HCT116 (cell line): ENCODE measurements around the gene OR4D1. TPM values are rescaled to one million over a fixed set of nuclear protein-coding genes. Genes with fewer than 3 reads are reported as not detected.

Source experiments
- ATAC-seq: fragments of 200-7000 bp; cut with Tn5 transposase; 2 replicates; pipeline ENCODE4 v1.9.1; 2020; ENCODE audit warnings: mild to moderate bottlenecking, moderate library complexity
- BruUV-seq: library from RNA; stranded (reverse); fragments of 400-500 nt; replicated peaks from 2 replicates; lab custom pipeline; 2021; lab: Mats Ljungman, UMichigan
- CTCF ChIA-PET: fragments of 300-600 bp; sonication (Branson Sonifier 250); formaldehyde crosslinking; loops from one replicate; lab custom pipeline; 2021; ENCODE audit warnings: antibody characterized with exemption; lab: Charles Lee
- POLR2A ChIA-PET: fragments of 300-600, 350-600 bp; sonication (Branson Sonifier 250); formaldehyde crosslinking; loops from one replicate; lab custom pipeline; 2021; ENCODE audit warnings: antibody characterized with exemption; lab: Charles Lee
- RAD21 ChIA-PET, 2 experiments: fragments of 300-600 bp; sonication (Branson Sonifier 250); formaldehyde crosslinking; loops; one replicate each; lab custom pipeline; 2023; ENCODE audit warnings: low total read pairs in 2 of 2; ENCODE audit not compliant: uncharacterized antibody in 2 of 2, unreplicated experiment in 2 of 2, low non-redundant PET in 1 of 2; lab: Charles Lee
- DNase-seq: peaks from one replicate; pipeline ENCODE4 v3.0.0-alpha.2; 2010; ENCODE audit warnings: low read depth, low spot score
- H2AFZ ChIP-seq: fragments of 200-600 bp; shearing (Covaris generic), sonication (generic); 2 replicates; pipeline ENCODE4 v1.6.1; 2017; ENCODE audit warnings: low read depth, mixed run types, mixed read lengths, antibody characterized with exemption, low read length; ENCODE audit not compliant: poor library complexity, severe bottlenecking
- H3K27ac ChIP-seq: 2 replicates; pipeline ENCODE4 v1.5.1; 2012; ENCODE audit warnings: low read depth, low read length
- H3K27me3 ChIP-seq: fragments of 200-600 bp; sonication (generic); 2 replicates; pipeline ENCODE4 v1.6.1; 2016; ENCODE audit warnings: mixed run types, low read length, mixed read lengths; ENCODE audit not compliant: insufficient read depth
- H3K36me3 ChIP-seq, 2 experiments: fragments of 200-500 bp in 1 of 2; fragments of 200-600 bp in 1 of 2; sonication (Bioruptor generic) in 1 of 2; sonication (generic) in 1 of 2; 2 replicates each; pipeline versions ENCODE4 v1.5.1 to v1.6.1; 2014 to 2016; ENCODE audit warnings: low read length in 2 of 2, inconsistent platforms in 1 of 2, mixed read lengths in 1 of 2, mixed run types in 1 of 2; ENCODE audit not compliant: insufficient read depth in 2 of 2, control insufficient read depth in 1 of 2
- H3K4me1 ChIP-seq, 2 experiments: fragments of 200-600 bp in 1 of 2; sonication (generic) in 1 of 2; 2 replicates each; pipeline versions ENCODE4 v1.5.1 to v1.6.1; 2012 to 2017; ENCODE audit warnings: low read length in 2 of 2, inconsistent platforms in 1 of 2, mild to moderate bottlenecking in 1 of 2, mixed read lengths in 1 of 2, mixed run types in 1 of 2, moderate library complexity in 1 of 2; ENCODE audit not compliant: insufficient read depth in 2 of 2, control insufficient read depth in 1 of 2
- H3K4me2 ChIP-seq: fragments of 200-600 bp; sonication (generic); 2 replicates; pipeline ENCODE4 v1.6.1; 2017; ENCODE audit warnings: mixed run types, low read length, mixed read lengths
- H3K4me3 ChIP-seq, 2 experiments: fragments of 200-600 bp in 1 of 2; sonication (generic) in 1 of 2; replicated peaks in 1 of 2; 2 replicates each; pipeline ENCODE4 v1.5.1; 2011 to 2016; ENCODE audit warnings: low read length in 2 of 2, control low read depth in 1 of 2, low read depth in 1 of 2, mild to moderate bottlenecking in 1 of 2, mixed read lengths in 1 of 2, mixed run types in 1 of 2
- H3K79me2 ChIP-seq: fragments of 200-600 bp; sonication (generic); 2 replicates; pipeline ENCODE4 v1.6.1; 2017; ENCODE audit warnings: mild to moderate bottlenecking, mixed run types, low read length, moderate library complexity, mixed read lengths; ENCODE audit not compliant: insufficient read depth
- H3K9ac ChIP-seq: fragments of 200-600 bp; sonication (generic); 2 replicates; pipeline ENCODE4 v1.6.1; 2016; ENCODE audit warnings: low read length, mixed read lengths
- H3K9me2 ChIP-seq: fragments of 200-600 bp; sonication (generic), shearing (Covaris generic); 2 replicates; pipeline ENCODE4 v1.6.1; 2017; ENCODE audit warnings: mixed run types, mild to moderate bottlenecking, moderate library complexity; ENCODE audit not compliant: insufficient read depth
- H3K9me3 ChIP-seq, 2 experiments: fragments of 200-500 bp in 1 of 2; fragments of 200-600 bp in 1 of 2; sonication (Bioruptor generic) in 1 of 2; sonication (generic) in 1 of 2; 2 replicates each; pipeline ENCODE4 v1.6.1; 2014 to 2017; ENCODE audit warnings: low read length in 2 of 2, mixed read lengths in 2 of 2, inconsistent platforms in 1 of 2, low read depth in 1 of 2, mild to moderate bottlenecking in 1 of 2, mixed run types in 1 of 2, moderate library complexity in 1 of 2; ENCODE audit not compliant: control insufficient read depth in 1 of 2, insufficient read depth in 1 of 2
- H4K20me1 ChIP-seq: fragments of 200-600 bp; sonication (generic), shearing (Covaris generic); 2 replicates; pipeline ENCODE4 v1.6.1; 2017; ENCODE audit warnings: mixed run types, mild to moderate bottlenecking, moderate library complexity; ENCODE audit not compliant: insufficient read depth
- CBX3 ChIP-seq: IDR thresholded peaks from 2 replicates; pipeline ENCODE4 v1.6.1; 2012; ENCODE audit warnings: low read depth
- EGR1 ChIP-seq: IDR thresholded peaks from 2 replicates; pipeline ENCODE4 v1.6.1; 2012; ENCODE audit warnings: low read depth
- EZH2 ChIP-seq: fragments of 200-600 bp; sonication (generic); IDR thresholded peaks from 2 replicates; pipeline ENCODE4 v1.6.1; 2017; ENCODE audit warnings: antibody characterized with exemption, mixed run types
- FOSL1 ChIP-seq: IDR thresholded peaks from 2 replicates; pipeline ENCODE4 v1.6.1; 2012; ENCODE audit warnings: low read depth
- POLR2A ChIP-seq: IDR thresholded peaks from 2 replicates; pipeline ENCODE4 v1.7.0; 2011; ENCODE audit warnings: borderline replicate concordance; ENCODE audit not compliant: insufficient read depth, insufficient read length; ENCODE audit errors: extremely low read depth
- POLR2AphosphoS5 ChIP-seq: IDR thresholded peaks from 2 replicates; pipeline ENCODE4 v1.6.1; 2011; ENCODE audit warnings: mild to moderate bottlenecking, low read depth, low read length, moderate library complexity
- RAD21 ChIP-seq: IDR thresholded peaks from 2 replicates; pipeline ENCODE4 v1.6.1; 2012; ENCODE audit warnings: low read depth, mild to moderate bottlenecking
- SIN3A ChIP-seq: IDR thresholded peaks from 2 replicates; pipeline ENCODE4 v1.6.1; 2012; ENCODE audit warnings: low read depth
- SP1 ChIP-seq: IDR thresholded peaks from 2 replicates; pipeline ENCODE4 v1.6.1; 2012; ENCODE audit warnings: low read depth
- TCF7L2 ChIP-seq: IDR thresholded peaks from 2 replicates; pipeline ENCODE4 v1.7.0; 2011; ENCODE audit warnings: borderline replicate concordance, inconsistent platforms; ENCODE audit not compliant: insufficient read depth, insufficient read length; ENCODE audit errors: extremely low read depth
- YY1 ChIP-seq: IDR thresholded peaks from 2 replicates; pipeline ENCODE4 v1.6.1; 2011; ENCODE audit warnings: low read length, low read depth, moderate library complexity, mild to moderate bottlenecking; ENCODE audit not compliant: insufficient replicate concordance; ENCODE audit errors: extremely low read depth
- intact Hi-C: fragments of 100-400 bp; cut with micrococcal nuclease; formaldehyde crosslinking; loops from 2 replicates; pipeline ENCODE4 v1.10.0; 2022
- total RNA-seq: library from RNA; stranded (reverse); gene quantifications from one replicate; pipeline ENCODE4 v1.2.1, GENCODE V29; 2021; ENCODE audit not compliant: unreplicated experiment
- TF ChIP-seq, protein P1 (sequence below), 3 experiments: fragments of 200-600 bp in 1 of 3; sonication (generic) in 1 of 3; IDR thresholded peaks in 2 of 3; conservative IDR thresholded peaks in 1 of 3; 2 replicates each; pipeline ENCODE4 v1.5.1; 2012 to 2017; ENCODE audit warnings: low read depth in 2 of 3, low read length in 2 of 3, antibody characterized with exemption in 1 of 3, borderline replicate concordance in 1 of 3, control low read depth in 1 of 3, mild to moderate bottlenecking in 1 of 3, mixed read lengths in 1 of 3, mixed run types in 1 of 3, moderate library complexity in 1 of 3; ENCODE audit not compliant: insufficient read depth in 1 of 3
- TF ChIP-seq, protein P2 (sequence below): IDR thresholded peaks from 2 replicates; pipeline ENCODE4 v1.6.1; 2012; ENCODE audit warnings: low read depth
- TF ChIP-seq, protein P3 (sequence below): IDR thresholded peaks from 2 replicates; pipeline ENCODE4 v1.6.1; 2011; ENCODE audit warnings: mild to moderate bottlenecking, low read length, moderate library complexity; ENCODE audit not compliant: insufficient replicate concordance; ENCODE audit errors: extremely low read depth
- TF ChIP-seq, protein P4 (sequence below): IDR thresholded peaks from 2 replicates; pipeline ENCODE4 v1.6.1; 2012
- TF ChIP-seq, protein P5 (sequence below): IDR thresholded peaks from 2 replicates; pipeline ENCODE4 v1.6.1; 2012

Gene OR4D1
- total RNA-seq, 1 experiment from 2014 or later = not detected

DNA sequence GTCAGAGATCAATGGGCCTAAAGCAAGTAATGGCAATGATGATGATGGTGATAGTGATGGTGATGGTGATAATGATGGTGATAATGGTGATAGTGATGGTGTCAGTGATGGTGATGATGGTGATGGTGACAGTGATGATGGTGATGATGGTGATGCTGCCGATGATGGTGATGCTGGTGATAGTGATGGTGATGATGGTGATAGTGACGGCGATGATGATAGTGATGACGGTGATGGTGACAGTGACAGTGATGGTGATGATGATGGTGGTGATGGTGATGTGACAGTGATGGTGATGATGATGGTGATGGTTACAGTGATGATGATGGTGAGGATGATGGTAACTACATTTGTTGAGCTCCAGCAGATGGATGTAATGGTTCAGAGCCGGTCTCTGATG is 30.8 kb upstream of the OR4D1 start:
- Histone ChIP-seq H3K4me1 (peaks cover 0 to 3% of the 10 kb centered on the region in 2 experiments; a peak in 1 of 4 replicates), H3K9me3 (no peaks in the 10 kb centered on the region), H4K20me1 (no peaks in the 10 kb centered on the region), H3K36me3 (no peaks in the 10 kb centered on the region), H2AFZ (no peak overlapping the region), H3K79me2 (no peaks in the 10 kb centered on the region), H3K9me2 (no peaks in the 10 kb centered on the region), H3K9ac (no peak overlapping the region), H3K27me3 (peaks cover 12% of the 10 kb centered on the region; the same call in 1 of the 2 replicates), H3K4me3 (no peak overlapping the region), H3K27ac (no peak overlapping the region), H3K4me2 (no peak overlapping the region)
- ChIA-PET RAD21 (interaction anchor here in 1 of 2 experiments (0.9 kb wide), 1 partner anchor 55 kb away, joined by 3 read pairs; no protein-coding TSS in a partner anchor), CTCF (no interaction called here), POLR2A (no interaction called here)
- TF ChIP-seq, protein P1, sequence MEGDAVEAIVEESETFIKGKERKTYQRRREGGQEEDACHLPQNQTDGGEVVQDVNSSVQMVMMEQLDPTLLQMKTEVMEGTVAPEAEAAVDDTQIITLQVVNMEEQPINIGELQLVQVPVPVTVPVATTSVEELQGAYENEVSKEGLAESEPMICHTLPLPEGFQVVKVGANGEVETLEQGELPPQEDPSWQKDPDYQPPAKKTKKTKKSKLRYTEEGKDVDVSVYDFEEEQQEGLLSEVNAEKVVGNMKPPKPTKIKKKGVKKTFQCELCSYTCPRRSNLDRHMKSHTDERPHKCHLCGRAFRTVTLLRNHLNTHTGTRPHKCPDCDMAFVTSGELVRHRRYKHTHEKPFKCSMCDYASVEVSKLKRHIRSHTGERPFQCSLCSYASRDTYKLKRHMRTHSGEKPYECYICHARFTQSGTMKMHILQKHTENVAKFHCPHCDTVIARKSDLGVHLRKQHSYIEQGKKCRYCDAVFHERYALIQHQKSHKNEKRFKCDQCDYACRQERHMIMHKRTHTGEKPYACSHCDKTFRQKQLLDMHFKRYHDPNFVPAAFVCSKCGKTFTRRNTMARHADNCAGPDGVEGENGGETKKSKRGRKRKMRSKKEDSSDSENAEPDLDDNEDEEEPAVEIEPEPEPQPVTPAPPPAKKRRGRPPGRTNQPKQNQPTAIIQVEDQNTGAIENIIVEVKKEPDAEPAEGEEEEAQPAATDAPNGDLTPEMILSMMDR (IDR thresholded peaks at IDR 0.05 in 2 of 3, conservative IDR thresholded peaks at IDR 0.05 in 1 of 3; ENCODE audit: borderline replicate concordance in 1 of 3, insufficient read depth in 1 of 3, low read depth in 2 of 3, low read length in 2 of 3) = no peak
- TF ChIP-seq SIN3A = no peak
- TF ChIP-seq POLR2AphosphoS5 = no peak
- TF ChIP-seq EGR1 = no peak
- TF ChIP-seq, protein P2, sequence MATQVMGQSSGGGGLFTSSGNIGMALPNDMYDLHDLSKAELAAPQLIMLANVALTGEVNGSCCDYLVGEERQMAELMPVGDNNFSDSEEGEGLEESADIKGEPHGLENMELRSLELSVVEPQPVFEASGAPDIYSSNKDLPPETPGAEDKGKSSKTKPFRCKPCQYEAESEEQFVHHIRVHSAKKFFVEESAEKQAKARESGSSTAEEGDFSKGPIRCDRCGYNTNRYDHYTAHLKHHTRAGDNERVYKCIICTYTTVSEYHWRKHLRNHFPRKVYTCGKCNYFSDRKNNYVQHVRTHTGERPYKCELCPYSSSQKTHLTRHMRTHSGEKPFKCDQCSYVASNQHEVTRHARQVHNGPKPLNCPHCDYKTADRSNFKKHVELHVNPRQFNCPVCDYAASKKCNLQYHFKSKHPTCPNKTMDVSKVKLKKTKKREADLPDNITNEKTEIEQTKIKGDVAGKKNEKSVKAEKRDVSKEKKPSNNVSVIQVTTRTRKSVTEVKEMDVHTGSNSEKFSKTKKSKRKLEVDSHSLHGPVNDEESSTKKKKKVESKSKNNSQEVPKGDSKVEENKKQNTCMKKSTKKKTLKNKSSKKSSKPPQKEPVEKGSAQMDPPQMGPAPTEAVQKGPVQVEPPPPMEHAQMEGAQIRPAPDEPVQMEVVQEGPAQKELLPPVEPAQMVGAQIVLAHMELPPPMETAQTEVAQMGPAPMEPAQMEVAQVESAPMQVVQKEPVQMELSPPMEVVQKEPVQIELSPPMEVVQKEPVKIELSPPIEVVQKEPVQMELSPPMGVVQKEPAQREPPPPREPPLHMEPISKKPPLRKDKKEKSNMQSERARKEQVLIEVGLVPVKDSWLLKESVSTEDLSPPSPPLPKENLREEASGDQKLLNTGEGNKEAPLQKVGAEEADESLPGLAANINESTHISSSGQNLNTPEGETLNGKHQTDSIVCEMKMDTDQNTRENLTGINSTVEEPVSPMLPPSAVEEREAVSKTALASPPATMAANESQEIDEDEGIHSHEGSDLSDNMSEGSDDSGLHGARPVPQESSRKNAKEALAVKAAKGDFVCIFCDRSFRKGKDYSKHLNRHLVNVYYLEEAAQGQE = no peak
- no peak for TF ChIP-seq TCF7L2
- no peak for TF ChIP-seq POLR2A
- TF ChIP-seq FOSL1 = no peak
- TF ChIP-seq, protein P3, sequence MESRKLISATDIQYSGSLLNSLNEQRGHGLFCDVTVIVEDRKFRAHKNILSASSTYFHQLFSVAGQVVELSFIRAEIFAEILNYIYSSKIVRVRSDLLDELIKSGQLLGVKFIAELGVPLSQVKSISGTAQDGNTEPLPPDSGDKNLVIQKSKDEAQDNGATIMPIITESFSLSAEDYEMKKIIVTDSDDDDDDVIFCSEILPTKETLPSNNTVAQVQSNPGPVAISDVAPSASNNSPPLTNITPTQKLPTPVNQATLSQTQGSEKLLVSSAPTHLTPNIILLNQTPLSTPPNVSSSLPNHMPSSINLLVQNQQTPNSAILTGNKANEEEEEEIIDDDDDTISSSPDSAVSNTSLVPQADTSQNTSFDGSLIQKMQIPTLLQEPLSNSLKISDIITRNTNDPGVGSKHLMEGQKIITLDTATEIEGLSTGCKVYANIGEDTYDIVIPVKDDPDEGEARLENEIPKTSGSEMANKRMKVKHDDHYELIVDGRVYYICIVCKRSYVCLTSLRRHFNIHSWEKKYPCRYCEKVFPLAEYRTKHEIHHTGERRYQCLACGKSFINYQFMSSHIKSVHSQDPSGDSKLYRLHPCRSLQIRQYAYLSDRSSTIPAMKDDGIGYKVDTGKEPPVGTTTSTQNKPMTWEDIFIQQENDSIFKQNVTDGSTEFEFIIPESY = no peak
- TF ChIP-seq CBX3 = no peak
- no peak for TF ChIP-seq RAD21
- TF ChIP-seq SP1 = no peak
- TF ChIP-seq, protein P4, sequence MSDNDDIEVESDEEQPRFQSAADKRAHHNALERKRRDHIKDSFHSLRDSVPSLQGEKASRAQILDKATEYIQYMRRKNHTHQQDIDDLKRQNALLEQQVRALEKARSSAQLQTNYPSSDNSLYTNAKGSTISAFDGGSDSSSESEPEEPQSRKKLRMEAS = no peak
- TF ChIP-seq YY1 = no peak
- TF ChIP-seq, protein P5, sequence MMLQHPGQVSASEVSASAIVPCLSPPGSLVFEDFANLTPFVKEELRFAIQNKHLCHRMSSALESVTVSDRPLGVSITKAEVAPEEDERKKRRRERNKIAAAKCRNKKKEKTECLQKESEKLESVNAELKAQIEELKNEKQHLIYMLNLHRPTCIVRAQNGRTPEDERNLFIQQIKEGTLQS = no peak
- no peak for TF ChIP-seq EZH2
- ATAC-seq (no peak), DNase-seq (no peak)
- intact Hi-C loops = loop anchor here (10.0 kb wide), 1 partner anchor 373 kb away; the partner anchor contains the start of gene CCDC182
- BruUV-seq = no TSS peak
